Vagina (tissue), 2 donors: ENCODE measurements around the gene ZBTB16. TPM values are rescaled to one million over a fixed set of nuclear protein-coding genes. Genes with fewer than 3 reads are reported as not detected.

Source experiments
- DNase-seq, 2 donors: peaks; one replicate each; pipeline ENCODE4 v3.0.0-alpha.2; 2017; ENCODE audit errors: extremely low spot score in 2 of 2
- H3K27ac ChIP-seq: fragments of 200-600 bp; sonication (generic); one replicate; pipeline ENCODE4 v1.5.1; 2019
- H3K27me3 ChIP-seq: fragments of 200-600 bp; sonication (generic); one replicate; pipeline ENCODE4 v1.5.1; 2019
- H3K36me3 ChIP-seq, 2 donors: fragments of 200-600 bp; sonication (generic); one replicate each; pipeline ENCODE4 v1.5.1; 2017 to 2019
- H3K4me1 ChIP-seq: fragments of 200-600 bp; sonication (generic); one replicate; pipeline ENCODE4 v1.5.1; 2019
- H3K4me3 ChIP-seq, 2 donors: fragments of 200-600 bp; sonication (generic); 1 replicate in 1 of 2; 2 replicates in 1 of 2; pipeline ENCODE4 v1.5.1; 2016 to 2019
- H3K9me3 ChIP-seq: fragments of 200-600 bp; sonication (generic); one replicate; pipeline ENCODE4 v1.5.1; 2019
- POLR2A ChIP-seq, 2 donors: fragments of 450-650 bp; IDR thresholded peaks; one replicate each; pipeline ENCODE4 v1.6.1; 2017; ENCODE audit warnings: antibody characterized with exemption in 2 of 2, mild to moderate bottlenecking in 2 of 2, moderate library complexity in 2 of 2
- POLR2AphosphoS5 ChIP-seq, 2 donors: sonication (generic); formaldehyde crosslinking; IDR thresholded peaks; one replicate each; pipeline ENCODE4 v1.9.0; 2017; ENCODE audit warnings: antibody characterized with exemption in 2 of 2, mild to moderate bottlenecking in 2 of 2, low read depth in 1 of 2; ENCODE audit not compliant: insufficient read depth in 1 of 2
- intact Hi-C: fragments of 100-400 bp; cut with DNase I; formaldehyde crosslinking; loops from one replicate; pipeline ENCODE4 v1.15.1; 2023
- total RNA-seq: library from RNA; depleted of rRNA; stranded (reverse); fragments of >200 nt; gene quantifications from one replicate; pipeline ENCODE4 v1.2.3, GENCODE V29; 2016
- TF ChIP-seq, protein P1 (sequence below), 3 experiments: fragments of 450-650 bp in 2 of 3; fragments of 200-600 bp in 1 of 3; sonication (generic) in 1 of 3; IDR thresholded peaks; one replicate each; pipeline ENCODE4 v1.5.1; 2017 to 2019; ENCODE audit warnings: antibody characterized with exemption in 3 of 3, mild to moderate bottlenecking in 2 of 3, moderate library complexity in 2 of 3

The ZBTB16 gene
- total RNA-seq, 1 donor from 2014 or later = 243 TPM

DNA sequence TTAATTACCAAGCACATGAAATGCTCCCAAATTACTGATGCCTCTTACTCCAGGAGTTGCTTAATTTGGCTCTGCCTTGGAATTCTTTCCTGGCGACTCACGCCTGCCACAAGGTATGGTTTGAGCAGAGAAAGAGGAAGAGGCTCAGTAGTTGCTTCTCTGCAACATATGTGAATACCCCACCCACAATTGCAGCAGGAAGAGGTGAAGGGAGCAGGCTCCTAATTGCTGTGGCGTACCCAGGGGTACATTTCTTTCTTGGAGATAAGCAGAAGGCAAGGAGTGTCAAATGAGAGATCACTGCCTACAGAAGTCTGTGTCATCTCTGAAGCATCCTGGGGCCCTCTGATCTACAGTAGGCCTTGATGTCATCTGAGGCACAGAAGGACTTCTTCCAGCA, 226.1 kb downstream of the ZBTB16 start:
- no peak for TF ChIP-seq POLR2A (IDR thresholded peaks at IDR 0.05)
- intact Hi-C loops = no loop called here

DNA sequence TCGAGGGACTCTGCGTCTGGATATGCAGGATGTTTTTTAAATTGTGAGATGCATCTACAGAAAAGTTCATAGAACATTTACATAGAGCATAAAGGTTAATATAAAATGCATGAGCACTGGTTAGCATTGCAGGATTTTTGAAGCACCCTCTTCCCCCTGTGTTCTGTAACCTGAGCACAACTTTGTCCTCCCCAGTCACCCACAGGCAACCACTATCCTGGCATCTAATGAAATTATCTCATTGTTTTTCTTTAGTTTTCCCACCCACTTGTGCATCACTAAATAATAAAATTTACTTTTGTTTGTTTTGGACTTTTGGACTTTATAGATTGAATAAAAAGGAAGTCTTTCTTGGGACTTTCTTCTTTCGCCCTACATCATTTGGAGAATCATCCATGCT, 226.7 kb downstream of the ZBTB16 start:
- peaks cover 8% of the 10 kb centered on the region for H3K4me1 ChIP-seq
- DNase-seq = no peak
- H3K4me3 ChIP-seq = no peak overlapping the region
- no peaks in the 10 kb centered on the region for H3K27me3 ChIP-seq
- no peaks in the 10 kb centered on the region for H3K9me3 ChIP-seq
- H3K36me3 ChIP-seq = no peaks in the 10 kb centered on the region
- no peak overlapping the region for H3K27ac ChIP-seq
- TF ChIP-seq POLR2A (IDR thresholded peaks at IDR 0.05) = no peak
- TF ChIP-seq, protein P1, sequence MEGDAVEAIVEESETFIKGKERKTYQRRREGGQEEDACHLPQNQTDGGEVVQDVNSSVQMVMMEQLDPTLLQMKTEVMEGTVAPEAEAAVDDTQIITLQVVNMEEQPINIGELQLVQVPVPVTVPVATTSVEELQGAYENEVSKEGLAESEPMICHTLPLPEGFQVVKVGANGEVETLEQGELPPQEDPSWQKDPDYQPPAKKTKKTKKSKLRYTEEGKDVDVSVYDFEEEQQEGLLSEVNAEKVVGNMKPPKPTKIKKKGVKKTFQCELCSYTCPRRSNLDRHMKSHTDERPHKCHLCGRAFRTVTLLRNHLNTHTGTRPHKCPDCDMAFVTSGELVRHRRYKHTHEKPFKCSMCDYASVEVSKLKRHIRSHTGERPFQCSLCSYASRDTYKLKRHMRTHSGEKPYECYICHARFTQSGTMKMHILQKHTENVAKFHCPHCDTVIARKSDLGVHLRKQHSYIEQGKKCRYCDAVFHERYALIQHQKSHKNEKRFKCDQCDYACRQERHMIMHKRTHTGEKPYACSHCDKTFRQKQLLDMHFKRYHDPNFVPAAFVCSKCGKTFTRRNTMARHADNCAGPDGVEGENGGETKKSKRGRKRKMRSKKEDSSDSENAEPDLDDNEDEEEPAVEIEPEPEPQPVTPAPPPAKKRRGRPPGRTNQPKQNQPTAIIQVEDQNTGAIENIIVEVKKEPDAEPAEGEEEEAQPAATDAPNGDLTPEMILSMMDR (IDR thresholded peaks at IDR 0.05) = no peak
- no peak for TF ChIP-seq POLR2AphosphoS5 (IDR thresholded peaks at IDR 0.05; ENCODE audit: insufficient read depth in 1 of 2, low read depth in 1 of 2)
- intact Hi-C loops = no loop called here

More for the DNA sequence above, 226.1 kb downstream of the ZBTB16 start:
- Histone ChIP-seq H3K27me3 (no peaks in the 10 kb centered on the region), H3K4me1 (peaks cover 14% of the 10 kb centered on the region), H3K27ac (no peak overlapping the region), H3K36me3 (no peaks in the 10 kb centered on the region), H3K4me3 (no peak overlapping the region), H3K9me3 (no peaks in the 10 kb centered on the region)
- peak; percentile 75 to 82 for DNase-seq

DNA sequence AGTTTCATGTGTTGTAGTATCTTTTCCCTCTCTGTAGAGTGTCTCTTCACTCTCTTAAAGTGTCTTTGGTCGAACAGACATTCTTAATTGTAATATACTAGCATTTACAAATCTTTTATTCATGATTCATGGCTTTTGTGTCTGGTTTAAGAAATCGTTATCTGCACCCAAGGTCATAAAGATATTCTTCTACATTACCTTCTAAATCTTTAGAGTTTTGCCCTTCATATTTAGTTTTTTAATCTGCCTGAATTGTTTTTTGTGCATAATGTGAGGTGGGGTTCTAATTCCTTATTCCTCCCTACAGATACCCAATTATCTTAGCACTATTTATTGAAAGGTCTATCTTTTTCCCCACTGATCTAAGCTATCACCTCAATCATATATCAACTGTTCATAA, 227.6 kb downstream of the ZBTB16 start:
- H3K36me3 ChIP-seq = no peaks in the 10 kb centered on the region
- no peak overlapping the region for H3K4me3 ChIP-seq
- intact Hi-C loops = no loop called here
- H3K27me3 ChIP-seq = no peaks in the 10 kb centered on the region
- TF ChIP-seq POLR2AphosphoS5 (IDR thresholded peaks at IDR 0.05; ENCODE audit: insufficient read depth in 1 of 2, low read depth in 1 of 2) (no peak), POLR2A (IDR thresholded peaks at IDR 0.05) (no peak)
- TF ChIP-seq, protein P1 (IDR thresholded peaks at IDR 0.05) = no peak
- no peak for DNase-seq
- no peak overlapping the region for H3K27ac ChIP-seq
- no peaks in the 10 kb centered on the region for H3K9me3 ChIP-seq
- H3K4me1 ChIP-seq = peaks cover 4% of the 10 kb centered on the region

DNA sequence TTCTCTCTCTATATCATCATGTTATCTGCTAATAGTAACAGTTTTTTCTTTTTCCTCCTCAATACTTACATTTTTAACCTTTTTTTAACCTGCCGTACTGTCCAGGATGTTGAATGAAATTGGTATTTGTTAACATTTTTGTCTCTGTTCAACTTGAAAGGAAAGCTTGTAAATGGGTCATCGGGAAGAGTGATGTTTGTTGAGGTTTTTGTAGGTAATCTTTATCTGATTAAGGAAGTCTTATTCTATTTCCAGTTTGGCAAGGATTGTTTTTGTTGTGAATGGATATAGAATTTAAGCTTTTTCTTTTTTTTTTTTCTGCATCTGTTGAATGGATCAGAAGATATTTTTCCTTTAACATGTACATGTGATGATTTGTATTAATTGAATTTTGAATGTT, 228.6 kb downstream of the ZBTB16 start:
- intact Hi-C loops = no loop called here
- Histone ChIP-seq H3K9me3 (no peaks in the 10 kb centered on the region), H3K27me3 (no peaks in the 10 kb centered on the region), H3K4me3 (no peak overlapping the region), H3K4me1 (peaks cover 5% of the 10 kb centered on the region), H3K27ac (no peak overlapping the region), H3K36me3 (no peaks in the 10 kb centered on the region)
- no peak for DNase-seq
- no peak for TF ChIP-seq POLR2A (IDR thresholded peaks at IDR 0.05)

DNA sequence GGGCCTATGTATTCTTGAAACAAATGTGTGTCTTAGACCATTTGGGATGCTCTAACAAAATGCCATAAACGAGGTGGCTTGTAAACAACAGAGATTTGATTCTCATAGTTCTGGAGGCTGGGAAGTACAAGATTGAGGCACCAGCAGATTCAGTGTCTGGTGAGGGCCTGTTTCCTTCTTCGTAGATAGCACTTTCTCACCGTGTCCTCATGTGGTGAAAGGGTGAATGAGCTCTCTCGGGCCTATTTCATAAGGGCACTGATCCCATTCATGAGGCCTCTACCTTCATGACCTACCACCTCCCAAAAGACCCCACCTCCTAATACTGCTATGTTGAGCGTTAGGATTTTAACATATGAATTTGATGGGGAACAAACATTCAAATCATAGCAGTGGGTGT, 230.3 kb downstream of the ZBTB16 start:
- Histone ChIP-seq H3K9me3 (no peaks in the 10 kb centered on the region), H3K27me3 (no peaks in the 10 kb centered on the region), H3K27ac (no peak overlapping the region), H3K4me1 (peaks cover 10% of the 10 kb centered on the region), H3K4me3 (no peak overlapping the region), H3K36me3 (no peaks in the 10 kb centered on the region)
- no peak for TF ChIP-seq POLR2A (IDR thresholded peaks at IDR 0.05)
- TF ChIP-seq, protein P1 (IDR thresholded peaks at IDR 0.05) = no peak
- no peak for TF ChIP-seq POLR2AphosphoS5 (IDR thresholded peaks at IDR 0.05; ENCODE audit: insufficient read depth in 1 of 2, low read depth in 1 of 2)
- DNase-seq = no peak
- intact Hi-C loops = no loop called here

DNA sequence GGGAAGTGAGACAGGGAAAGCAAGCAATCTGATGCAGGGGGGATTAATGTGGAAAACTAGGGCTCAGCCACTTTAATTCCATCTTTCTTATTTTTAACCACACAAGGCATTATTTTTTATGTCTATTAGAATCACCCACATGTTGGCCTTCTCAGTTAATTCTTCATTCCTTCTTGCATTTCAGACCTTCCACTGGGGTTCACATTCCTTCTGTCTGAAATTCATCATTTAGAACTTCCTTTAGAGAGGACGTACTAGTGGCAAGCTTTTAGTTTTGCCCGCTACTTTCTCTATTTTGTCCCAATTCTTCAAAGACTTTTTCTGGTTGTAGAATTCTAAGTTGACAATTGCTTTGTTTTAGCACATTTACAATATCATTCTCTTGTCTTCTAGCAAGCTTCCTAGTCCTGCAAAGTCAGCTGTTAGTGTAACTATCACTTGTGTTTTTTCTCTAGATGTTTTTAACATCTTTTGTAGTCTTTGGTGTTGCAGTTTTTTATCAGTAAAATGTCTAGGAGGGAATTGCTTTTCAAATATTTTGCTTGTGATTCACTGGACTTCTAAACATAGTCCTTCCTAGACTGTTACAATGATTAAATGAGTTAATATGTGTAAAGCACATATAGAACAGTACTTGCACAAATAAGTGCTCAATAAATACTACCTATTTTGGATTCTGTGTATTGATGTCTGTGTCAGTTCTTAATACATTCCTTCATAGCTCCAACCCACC, 231.2 kb downstream of the ZBTB16 start:
- TF ChIP-seq POLR2A (IDR thresholded peaks at IDR 0.05) (no peak), POLR2AphosphoS5 (IDR thresholded peaks at IDR 0.05; ENCODE audit: insufficient read depth in 1 of 2, low read depth in 1 of 2) (no peak)
- TF ChIP-seq, protein P1 (IDR thresholded peaks at IDR 0.05) = no peak
- intact Hi-C loops = no loop called here
- Histone ChIP-seq H3K4me1 (peaks cover 17% of the 10 kb centered on the region), H3K9me3 (no peaks in the 10 kb centered on the region), H3K27me3 (no peaks in the 10 kb centered on the region), H3K36me3 (no peaks in the 10 kb centered on the region), H3K27ac (no peak overlapping the region), H3K4me3 (no peak overlapping the region)
- no peak for DNase-seq
